Inferior parietal cortex (tissue), 1 donor: Measurements from ENCODE around the gene SBF2.

ENCODE experiments used
- DNase-seq: peaks from one replicate; pipeline ENCODE4 v3.0.0-alpha.2; 2016; ENCODE audit errors: extremely low spot score

SBF2 gene

DNA sequence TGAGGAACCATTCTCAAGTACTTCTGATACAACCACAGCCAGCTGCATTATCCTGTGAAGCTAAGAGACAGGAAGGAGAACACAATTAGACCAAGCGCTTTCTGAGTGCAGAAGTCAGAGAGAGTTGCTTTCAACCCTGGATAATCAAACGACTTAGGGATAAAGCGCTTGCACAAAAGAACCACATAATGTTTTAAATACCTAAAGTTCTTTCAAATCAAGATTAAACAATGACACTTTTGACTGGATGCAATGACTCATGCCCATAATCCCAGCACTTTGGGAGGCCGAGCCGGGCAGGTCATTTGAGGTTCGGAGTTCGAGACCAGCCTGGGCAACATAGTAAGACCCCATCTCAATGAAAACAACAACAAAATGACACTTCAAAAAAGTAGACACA, 485.1 kb downstream of the SBF2 start:
- DNase-seq, result no peak

DNA sequence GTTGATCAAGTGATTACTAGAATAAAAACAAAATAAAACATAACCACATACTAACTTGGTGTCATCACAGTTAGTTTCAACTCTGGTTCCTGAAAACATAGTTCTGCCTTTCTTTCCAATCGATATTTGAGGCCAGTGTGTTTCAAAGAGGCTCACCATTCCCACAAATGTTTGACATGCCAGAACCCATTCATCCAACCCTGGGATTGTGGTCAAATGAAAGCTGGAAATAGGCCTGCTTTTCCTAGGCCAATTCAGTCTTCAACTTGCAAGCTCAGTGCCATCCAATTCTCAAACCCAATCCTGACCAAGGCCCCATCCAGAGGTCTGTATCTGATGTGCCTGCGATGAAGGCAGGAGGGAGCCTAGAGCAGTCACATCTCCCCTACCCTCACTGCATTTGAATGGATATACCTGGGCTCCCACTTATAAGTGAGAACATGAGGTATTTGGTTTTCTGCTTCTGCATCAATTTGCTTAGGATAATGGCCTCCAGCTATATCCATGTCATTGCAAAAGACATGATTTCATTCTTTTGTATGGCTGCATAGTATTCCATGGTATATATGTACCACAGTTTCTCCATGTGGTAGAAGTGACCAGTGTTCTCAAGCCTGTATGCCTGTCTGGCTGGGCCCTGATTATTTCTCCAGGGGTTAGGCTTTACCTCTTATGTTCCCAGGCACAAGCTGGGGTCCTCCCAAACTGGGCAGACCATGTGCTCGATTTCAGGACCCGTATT, 486.9 kb downstream of the SBF2 start:
- no peak for DNase-seq

DNA sequence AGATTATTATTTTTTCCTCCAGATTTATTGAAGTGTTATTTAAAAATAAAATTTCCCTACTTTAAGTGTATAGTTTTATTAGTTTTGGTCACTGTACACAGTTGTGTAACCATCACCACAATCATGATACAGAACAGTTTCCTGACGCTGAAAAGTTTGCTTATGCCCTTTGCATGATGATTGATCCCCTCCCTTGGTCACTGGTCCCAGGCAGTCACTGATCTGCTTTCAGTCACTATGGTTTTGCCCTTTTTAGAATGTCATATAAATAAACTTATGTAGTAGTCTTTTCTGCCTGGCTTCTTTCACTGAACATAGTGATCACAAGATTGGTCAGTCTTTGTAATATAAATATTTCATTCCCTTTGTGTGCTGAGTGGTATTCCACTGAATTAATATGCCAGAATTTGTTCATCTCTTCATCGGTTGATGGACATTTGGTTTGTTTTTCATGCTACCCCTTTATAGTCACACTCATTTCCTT, 489.6 kb downstream of the SBF2 start:
- DNase-seq, result no peak

DNA sequence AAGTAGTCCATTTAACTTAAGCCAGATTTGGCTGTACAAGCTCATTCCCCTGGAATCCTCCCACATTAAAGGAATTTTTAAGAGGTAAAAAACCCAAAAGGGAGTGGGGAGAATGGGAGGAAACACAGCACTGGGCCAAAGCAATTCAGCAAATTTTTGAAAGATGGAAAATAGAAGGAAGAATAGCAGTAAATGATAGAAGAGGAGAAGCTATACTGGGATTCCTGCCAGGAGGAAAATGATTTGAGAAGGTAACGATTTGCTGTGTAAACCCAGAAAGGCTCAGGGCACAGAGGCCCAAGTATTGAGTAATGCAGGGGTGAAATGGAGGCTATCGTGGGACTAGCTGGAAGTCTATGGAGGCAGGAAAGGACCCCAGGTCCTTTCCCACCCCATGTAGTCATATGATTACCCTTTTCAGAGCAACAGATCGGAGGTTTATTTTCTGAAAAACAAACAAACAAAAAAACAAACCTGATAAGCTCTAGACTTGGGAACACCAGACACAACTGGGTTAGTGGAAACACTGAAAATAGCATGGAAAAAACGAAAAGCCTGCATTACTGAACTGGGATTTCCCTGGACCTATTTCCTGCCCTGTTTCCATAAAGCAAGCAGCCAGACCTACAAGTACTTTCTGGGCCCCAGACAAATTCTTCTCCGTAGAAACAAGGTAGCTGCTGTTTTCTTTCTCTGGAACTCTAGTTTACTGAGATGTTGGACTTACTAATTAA, 490.2 kb downstream of the SBF2 start:
- no peak for DNase-seq

DNA sequence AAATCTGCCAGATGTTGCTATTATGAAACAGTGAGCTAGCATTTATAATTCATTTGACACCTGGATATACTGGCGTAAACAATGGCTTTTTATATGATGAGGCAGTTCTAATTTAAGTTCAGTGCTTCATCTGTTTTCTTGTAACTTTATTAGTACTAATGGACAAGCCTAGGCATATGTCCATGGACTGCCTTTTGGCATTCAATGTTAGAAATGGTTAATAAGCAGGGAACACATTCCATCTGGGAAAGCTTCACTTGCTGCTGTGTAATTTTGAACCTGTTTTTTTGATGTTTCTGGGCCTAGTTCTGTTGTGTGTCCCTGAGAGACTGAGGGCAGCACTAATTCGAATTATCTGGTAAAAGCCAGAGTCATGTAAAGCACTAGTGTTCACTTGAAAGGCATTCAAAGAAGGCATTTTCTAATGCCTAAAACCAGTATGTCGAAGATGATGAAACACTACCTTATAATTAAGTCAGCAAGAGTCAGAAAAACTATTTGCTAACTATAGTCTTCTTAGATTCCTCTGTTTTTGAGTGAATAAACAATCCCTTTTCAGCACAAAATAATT, 491.6 kb downstream of the SBF2 start:
- DNase-seq, result no peak

DNA sequence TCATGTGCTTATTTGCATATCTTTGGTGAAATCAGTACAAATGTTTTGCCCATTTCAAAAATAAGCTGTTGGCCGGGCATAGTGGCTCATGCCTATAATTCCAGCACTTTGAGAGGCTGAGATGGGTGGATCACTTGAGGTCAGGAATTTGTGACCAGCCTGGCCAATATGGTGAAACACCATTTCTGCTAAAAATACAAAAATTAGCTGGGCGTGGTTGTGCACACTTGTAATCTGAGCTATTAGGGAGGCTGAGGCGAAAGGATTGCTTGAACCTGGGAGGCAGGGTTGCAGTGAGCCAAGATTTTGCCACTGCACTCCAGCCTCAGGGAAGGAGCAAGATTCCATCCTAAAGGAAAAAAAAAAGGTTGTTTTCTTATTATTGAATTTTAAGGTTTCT, 494.1 kb downstream of the SBF2 start:
- no peak for DNase-seq

DNA sequence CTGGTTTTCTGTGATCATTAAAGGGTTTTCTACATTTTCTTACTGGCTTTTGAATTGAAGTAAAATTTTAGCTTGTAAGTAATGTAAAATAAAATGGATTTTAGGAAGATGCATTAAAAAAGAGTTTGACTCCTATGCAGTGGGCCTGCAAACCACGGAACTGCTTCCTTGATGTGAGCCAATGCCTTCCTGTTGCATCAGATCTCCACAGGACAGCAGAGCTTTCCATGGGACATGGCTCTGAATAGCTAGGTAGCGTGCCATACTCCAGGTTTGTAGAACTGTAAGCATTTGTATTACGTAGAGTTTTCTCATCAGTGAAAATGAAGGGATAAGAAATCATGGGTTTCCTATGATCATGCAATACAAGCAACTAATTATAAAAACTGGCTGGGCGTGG, 496.7 kb downstream of the SBF2 start:
- DNase-seq, result no peak

DNA sequence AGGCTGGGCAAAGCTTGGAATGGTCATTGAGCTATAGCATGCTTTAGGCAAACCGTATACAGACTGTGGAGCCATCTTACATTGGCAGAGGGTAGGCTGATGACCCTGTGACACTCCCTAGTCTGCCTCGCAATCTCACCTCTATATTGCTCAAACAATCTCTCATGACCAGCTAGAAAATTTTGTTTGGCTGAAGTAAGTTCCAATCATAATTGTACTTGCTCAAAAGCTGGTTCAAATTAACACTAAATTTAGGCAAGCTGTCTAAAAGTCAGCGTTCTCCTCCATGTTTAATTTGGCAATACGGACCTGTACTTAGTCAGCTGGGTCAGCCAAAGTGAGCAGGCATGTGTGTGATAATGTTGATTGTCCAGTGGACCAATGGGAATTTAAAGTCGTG, 497.2 kb downstream of the SBF2 start:
- no peak for DNase-seq

DNA sequence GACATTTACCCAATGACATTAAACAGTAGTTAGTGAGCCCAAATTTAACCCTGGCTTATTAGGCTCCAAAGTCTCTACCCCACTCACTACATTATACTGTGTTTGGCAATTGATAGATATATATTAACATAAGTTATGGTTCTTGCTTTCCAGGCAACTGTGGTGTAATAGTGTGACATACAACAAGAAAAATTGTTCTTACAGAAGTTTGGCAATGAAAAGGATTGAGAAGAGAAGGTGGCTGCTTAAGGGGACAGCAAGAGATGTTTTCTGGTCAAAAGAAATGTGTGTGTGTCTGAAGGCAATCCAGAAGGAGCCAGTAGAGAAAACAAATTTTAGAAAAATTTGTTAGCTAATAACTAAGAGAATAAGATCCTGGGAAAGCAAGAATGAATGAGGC, 497.8 kb downstream of the SBF2 start:
- no peak for DNase-seq

DNA sequence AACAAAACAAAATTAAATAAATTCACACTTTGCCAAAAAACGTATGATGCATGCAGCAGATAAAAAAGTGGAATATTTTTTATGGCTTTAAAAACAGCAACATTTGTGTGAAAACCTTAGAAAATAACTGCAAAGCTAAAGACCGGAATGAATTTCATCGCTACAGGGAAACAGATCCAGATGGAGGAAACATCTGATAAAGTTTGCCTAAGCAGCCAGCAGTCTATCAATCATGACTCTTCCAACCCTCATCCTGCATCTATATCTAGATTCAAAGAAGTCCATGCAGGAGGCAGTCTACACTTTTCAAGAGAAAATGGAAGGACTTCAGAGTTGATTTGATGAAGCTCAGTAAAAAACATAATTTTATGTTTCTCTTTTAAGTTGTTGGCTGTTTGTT, 503.3 kb downstream of the SBF2 start:
- DNase-seq, result no peak

DNA sequence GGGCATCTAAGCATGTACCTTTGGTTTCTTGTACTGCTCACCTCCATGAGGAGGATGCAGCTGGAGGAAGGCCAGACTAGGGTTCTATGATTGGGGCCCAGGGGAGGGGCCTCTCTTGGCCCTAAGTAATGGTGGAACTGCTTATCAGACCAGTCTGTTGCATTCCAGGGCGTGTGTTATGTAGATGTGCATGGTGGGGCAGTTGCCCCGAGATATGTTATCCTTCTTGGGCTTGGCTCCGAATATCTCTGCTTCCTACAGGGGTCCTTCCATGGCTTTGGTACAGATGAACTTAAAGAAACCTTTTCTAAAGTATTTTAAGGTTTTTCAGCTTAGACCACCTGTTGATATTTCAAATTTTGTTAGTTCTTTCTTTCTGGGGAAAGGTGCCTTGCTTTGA, 504.1 kb downstream of the SBF2 start:
- DNase-seq, result no peak

DNA sequence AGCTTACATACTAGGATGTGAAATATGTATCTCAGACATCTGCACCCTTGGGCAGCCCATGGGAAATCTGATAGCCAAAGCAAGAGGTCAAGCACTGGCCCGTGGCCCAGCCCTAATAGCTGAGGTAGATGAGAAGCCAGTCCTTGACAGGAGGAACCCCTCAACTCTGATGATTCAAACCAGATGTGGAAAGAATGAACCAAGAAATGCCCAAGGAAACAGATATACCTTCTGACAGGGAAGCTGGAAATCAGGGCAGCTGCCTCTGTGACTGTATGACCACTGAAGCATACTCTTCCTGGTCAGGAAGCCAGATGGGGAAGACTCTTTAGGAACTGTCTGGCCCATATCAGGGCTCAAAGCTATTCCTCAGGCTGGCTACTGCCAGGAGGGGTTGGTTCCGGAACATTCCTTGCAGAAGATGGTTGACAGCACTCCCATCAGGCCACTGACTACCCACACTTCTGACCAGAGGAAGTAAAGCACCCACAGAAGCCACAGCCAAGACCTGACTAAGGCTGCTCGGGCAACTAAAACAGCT, 506.0 kb downstream of the SBF2 start:
- DNase-seq, result no peak

DNA sequence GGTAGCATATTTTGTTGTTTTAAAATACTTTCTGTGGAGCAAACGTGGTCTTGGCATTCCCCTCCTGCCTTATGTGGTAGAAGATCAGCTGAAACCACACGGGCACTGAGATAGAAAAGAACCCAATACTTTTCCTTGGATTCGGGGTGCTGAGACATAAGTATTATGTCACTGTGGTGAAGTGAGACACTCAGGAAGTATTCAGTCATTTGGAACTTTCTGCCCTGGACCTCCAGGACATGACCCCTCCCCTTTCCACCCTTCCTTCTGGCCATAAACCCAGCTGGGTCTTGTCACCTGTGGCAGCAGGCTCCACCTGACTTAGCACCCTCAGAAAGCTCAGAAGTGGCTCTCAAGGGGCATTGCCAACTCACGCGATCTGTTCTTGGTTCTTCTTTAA, 506.8 kb downstream of the SBF2 start:
- DNase-seq, result no peak

DNA sequence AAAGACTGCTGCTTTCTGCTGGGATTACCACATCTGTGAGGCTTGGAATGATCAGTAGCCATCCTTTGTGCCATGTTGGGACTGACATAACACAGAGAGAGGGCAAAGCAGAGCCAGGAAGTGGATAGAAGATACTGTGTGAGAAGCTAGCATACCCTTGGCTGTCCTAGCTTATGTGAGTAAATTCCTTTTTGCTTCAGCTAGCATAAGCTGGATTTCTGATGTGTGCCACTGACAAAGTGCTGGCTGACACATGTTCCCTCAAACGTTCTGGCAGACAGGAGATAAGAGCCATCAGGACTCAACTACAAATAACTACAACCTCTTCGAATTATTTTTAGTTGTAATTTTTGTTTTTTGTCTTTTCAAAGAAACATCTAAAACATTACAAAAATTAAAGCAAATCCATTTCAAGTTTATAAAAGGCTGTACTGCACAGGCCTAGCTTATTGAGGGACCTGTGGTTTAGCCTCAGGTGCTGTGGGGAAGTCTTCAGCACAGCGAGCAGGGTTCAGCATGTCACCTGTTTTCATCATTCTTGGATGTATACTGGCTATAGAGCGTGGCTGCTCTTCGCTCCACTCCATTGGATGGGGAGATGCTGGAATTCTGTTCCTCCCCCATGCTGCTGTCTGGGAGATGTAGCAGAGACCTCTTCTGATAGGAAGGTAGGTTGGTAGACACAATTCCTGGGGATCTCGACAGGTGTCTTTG, 509.3 kb downstream of the SBF2 start:
- no peak for DNase-seq

DNA sequence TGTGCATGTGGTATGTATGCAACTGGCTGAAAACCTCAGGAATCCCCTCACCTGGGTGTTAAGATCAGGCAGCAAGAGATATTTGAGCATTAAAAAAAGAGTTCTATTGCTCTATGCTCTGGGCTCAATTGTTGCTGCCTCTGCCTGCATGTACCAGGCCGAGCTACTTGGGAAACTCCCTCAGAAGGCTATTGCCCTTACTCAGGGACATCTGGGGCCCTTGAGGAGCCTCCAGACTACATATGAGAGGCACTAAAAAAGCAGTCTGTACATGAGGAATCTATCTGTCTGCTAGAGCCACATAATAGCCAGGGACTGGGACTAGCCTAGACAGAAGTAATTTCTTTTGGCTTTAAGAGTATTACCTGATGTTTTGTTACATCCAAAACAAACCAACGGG, 510.0 kb downstream of the SBF2 start:
- DNase-seq, result no peak

DNA sequence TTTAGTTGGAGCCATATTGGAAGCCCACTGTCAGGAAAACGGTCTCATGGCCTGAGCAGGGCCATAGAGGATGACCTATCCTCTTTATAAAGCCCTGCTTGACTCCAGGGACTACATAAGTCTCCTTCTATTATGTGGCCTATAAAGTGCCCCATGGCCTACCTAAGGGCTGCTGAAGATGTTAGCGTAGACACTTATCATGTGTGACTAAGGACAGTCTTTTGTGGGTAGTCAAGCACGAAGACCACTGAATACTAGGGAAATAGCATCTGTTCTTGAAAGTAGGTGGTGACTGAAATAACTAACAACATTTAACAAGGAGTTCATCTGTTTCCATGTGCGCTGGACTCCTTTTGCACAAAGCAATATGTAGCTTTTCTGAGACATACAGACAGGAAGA, 513.1 kb downstream of the SBF2 start:
- DNase-seq, result no peak

DNA sequence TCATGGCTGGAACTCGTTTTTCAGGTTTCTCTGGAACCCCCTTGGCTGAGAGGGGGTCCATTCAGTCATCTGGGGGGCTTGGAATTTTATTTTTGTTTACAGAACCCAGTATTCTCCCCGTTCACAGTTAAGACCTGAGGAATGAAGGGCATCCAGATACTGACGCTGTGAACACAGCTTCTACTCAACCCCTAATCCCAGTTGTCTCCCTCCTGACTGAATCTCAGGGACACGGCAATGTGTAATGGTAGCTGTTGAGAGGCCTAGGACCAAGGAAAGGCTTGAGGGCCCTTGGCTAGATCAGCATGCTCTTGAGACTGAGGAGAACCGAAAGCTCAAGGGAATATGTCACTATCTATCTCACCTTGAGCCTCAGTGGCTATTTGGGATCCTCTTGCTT, 516.5 kb downstream of the SBF2 start:
- no peak for DNase-seq

DNA sequence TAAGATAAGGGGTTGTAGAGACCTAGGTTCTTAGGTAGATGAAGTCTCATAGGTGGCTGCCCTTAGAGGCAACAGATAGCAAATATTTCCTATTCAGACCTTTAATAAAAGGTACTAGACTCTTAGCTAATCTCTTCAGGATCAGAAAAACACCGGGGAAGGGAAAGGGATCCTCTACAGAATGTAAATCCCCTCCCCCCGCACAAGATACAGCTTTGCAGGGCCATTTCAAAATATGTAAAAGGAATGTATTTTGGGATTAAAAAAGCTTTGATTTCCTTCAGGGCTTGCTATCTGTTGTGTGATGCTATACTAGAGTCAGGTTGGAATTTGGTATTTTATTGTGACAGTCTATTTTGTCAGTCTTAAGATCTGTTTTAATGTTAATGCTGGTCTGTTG, 517.0 kb downstream of the SBF2 start:
- no peak for DNase-seq

DNA sequence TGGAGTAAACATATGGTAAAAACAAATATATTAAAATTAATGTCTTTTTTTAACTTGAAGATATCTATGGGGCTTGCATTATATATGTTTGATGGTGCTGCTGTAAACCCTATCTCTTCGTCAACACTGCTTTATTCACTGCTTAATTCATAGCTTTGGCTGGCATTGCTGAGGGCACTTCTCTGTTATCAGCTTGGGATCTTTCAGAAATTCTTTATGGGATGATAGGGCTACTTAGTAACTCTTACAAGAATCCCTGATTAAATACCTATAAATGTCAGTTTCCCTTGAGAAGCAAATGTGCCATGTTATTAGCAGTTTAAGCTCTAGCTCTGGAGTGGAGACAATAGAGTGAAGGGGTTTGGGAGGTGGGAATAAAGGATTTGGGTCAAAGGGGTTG, 517.8 kb downstream of the SBF2 start:
- no peak for DNase-seq

DNA sequence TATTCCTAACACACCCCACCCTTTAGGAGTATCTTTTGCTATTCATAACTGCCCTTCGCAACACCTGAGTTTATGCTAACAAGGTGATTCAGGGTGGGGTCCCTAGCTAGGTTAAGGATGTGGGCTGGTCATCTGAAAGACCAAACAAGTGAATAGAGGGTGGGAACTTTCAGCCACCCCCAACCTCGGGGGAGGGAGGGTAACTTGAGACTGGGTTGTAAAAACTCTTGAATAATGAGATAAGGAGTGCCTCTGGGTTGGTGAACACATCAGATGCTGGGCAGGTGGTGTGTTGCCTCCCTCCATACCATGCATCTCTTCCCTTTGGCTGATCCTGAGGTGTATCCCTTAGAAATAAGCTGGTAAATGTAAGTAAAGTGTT, 518.6 kb downstream of the SBF2 start:
- no peak for DNase-seq

DNA sequence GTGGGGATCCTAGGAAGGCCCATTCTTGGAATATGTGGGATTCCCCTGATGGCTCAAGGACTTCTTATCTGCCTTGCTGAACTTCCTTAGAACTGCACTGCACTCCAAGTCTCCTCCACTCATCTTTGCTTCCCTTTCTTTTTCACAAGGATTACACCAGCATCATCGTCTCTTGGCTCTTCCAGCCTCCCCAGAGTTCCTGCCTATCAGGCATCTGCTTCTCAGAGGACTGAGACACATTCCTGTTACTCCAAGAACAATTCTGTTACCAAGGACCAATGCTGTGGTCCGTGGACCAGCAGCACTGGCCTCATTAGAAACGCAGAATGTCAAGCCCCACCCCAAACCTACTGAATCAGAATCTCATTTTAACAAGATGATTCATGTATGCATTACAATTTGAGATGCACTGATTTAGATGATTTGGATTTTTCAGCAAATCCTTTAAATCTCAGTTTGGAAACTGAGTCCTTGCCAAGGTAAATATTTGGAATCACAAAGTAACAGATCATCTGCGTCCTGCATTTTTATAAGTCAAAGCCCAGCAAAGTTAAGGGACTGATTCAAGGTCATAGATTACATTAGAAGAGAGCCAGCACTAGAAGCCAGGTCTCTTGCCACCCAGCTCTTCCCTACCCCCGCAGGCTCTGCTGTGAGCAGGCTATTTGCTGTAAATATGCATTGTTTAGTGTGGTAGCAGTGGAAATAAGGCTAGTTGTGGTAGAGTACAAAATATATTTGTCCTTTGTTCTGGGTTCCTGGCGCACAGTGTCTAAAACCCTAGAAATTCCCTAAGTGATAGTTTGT, 519.2 kb downstream of the SBF2 start:
- no peak for DNase-seq
